Measurements from ENCODE around the gene RAB11FIP3.

DNA sequence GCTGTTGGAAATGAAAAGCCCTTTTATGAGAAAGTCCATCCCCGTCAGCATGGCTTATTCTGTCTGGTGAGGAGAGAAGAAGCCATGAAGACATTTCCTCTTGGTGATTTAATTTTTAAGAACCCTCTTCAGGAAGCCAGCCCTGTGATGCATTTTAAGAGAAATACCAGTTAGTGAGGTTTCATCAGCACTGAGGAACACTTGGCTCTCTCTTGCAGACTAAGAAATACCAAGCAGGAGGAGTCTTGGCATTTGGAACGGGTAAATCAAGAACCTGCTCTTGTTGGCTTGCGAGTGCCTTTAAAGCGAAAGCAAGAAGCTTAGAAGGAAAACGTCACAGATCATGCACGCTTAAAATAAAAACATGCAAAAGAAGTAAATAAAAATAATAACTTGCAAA, 17.5 kb downstream of the RAB11FIP3 start:
- TF ChIP-seq, protein P1, sequence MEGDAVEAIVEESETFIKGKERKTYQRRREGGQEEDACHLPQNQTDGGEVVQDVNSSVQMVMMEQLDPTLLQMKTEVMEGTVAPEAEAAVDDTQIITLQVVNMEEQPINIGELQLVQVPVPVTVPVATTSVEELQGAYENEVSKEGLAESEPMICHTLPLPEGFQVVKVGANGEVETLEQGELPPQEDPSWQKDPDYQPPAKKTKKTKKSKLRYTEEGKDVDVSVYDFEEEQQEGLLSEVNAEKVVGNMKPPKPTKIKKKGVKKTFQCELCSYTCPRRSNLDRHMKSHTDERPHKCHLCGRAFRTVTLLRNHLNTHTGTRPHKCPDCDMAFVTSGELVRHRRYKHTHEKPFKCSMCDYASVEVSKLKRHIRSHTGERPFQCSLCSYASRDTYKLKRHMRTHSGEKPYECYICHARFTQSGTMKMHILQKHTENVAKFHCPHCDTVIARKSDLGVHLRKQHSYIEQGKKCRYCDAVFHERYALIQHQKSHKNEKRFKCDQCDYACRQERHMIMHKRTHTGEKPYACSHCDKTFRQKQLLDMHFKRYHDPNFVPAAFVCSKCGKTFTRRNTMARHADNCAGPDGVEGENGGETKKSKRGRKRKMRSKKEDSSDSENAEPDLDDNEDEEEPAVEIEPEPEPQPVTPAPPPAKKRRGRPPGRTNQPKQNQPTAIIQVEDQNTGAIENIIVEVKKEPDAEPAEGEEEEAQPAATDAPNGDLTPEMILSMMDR (conservative IDR thresholded peaks at IDR 0.05; ENCODE audit: low read depth, low read length), result no peak
- no peak for TF ChIP-seq EZH2phosphoT487 (IDR thresholded peaks at IDR 0.05; ENCODE audit: borderline replicate concordance, low read length)
